HepG2 (cell line): ENCODE data around the gene ST6GALNAC2. TPM values are rescaled to one million over a fixed set of nuclear protein-coding genes. Genes with fewer than 3 reads are reported as not detected.

ENCODE experiments used
- CEBPG ChIP-seq: IDR thresholded peaks from 2 replicates; pipeline ENCODE4 v1.6.1; 2016
- CSRNP1 ChIP-seq: sonication (generic); formaldehyde crosslinking; IDR thresholded peaks from 2 replicates; pipeline ENCODE4 v1.8.1; 2023; ENCODE audit warnings: mild to moderate bottlenecking, missing genetic modification reagents
- DDIT3 ChIP-seq: sonication (generic); formaldehyde crosslinking; IDR thresholded peaks from 2 replicates; pipeline ENCODE4 v1.4.0; 2020; ENCODE audit warnings: mild to moderate bottlenecking, missing genetic modification reagents
- ELF1 ChIP-seq: sonication (generic); formaldehyde crosslinking; IDR thresholded peaks from 2 replicates; pipeline ENCODE4 v1.4.0; 2020; ENCODE audit warnings: missing genetic modification reagents
- GATA4 ChIP-seq: sonication (generic); IDR thresholded peaks from 2 replicates; pipeline ENCODE4 v1.6.1; 2016; ENCODE audit warnings: antibody characterized with exemption, low read depth, borderline replicate concordance
- HNRNPH1 ChIP-seq: fragments of 200-400 bp; formaldehyde crosslinking; optimal IDR thresholded peaks from 2 replicates; pipeline ENCODE3; 2017; ENCODE audit warnings: mild to moderate bottlenecking, low read depth, low read length
- JUN ChIP-seq: sonication (generic); formaldehyde crosslinking; IDR thresholded peaks from 2 replicates; pipeline ENCODE4 v1.4.0; 2020; ENCODE audit warnings: mild to moderate bottlenecking, missing genetic modification reagents
- MAZ ChIP-seq, 2 experiments: sonication (generic) in 1 of 2; formaldehyde crosslinking in 1 of 2; IDR thresholded peaks; 2 replicates each; pipeline versions ENCODE4 v1.5.0 to v1.6.1; 2012 to 2020; ENCODE audit warnings: low read depth in 2 of 2, mild to moderate bottlenecking in 2 of 2, borderline replicate concordance in 1 of 2, improper control_type of control experiment in 1 of 2, low read length in 1 of 2, missing genetic modification reagents in 1 of 2, moderate library complexity in 1 of 2
- MBD4 ChIP-seq: IDR thresholded peaks from 2 replicates; pipeline ENCODE4 v1.6.1; 2012; ENCODE audit warnings: low read length, inconsistent platforms, borderline replicate concordance
- MIXL1 ChIP-seq: IDR thresholded peaks from 2 replicates; pipeline ENCODE4 v1.6.1; 2016
- SNAPC2 ChIP-seq: sonication (generic); formaldehyde crosslinking; IDR thresholded peaks from 2 replicates; pipeline ENCODE4 v1.8.1; 2022; ENCODE audit warnings: mild to moderate bottlenecking, missing genetic modification reagents
- SP4 ChIP-seq: sonication (generic); formaldehyde crosslinking; IDR thresholded peaks from 2 replicates; pipeline ENCODE4 v1.8.1; 2023; ENCODE audit warnings: mild to moderate bottlenecking, missing genetic modification reagents
- STAG1 ChIP-seq: sonication (generic); formaldehyde crosslinking; IDR thresholded peaks from 2 replicates; pipeline ENCODE4 v1.4.0; 2020; ENCODE audit warnings: missing genetic modification reagents
- TBL1XR1 ChIP-seq: fragments of 150-350 bp; IDR thresholded peaks from 2 replicates; pipeline ENCODE4 v1.6.1; 2014; ENCODE audit warnings: borderline replicate concordance, low read length; ENCODE audit not compliant: partially characterized antibody
- ZMYM2 ChIP-seq: sonication (generic); formaldehyde crosslinking; IDR thresholded peaks from 2 replicates; pipeline ENCODE4 v1.8.0; 2022; ENCODE audit warnings: mild to moderate bottlenecking, missing genetic modification reagents
- ZNF280D ChIP-seq: sonication (generic); formaldehyde crosslinking; IDR thresholded peaks from 2 replicates; pipeline ENCODE4 v1.5.1; 2020; ENCODE audit warnings: mild to moderate bottlenecking, missing genetic modification reagents
- ZNF496 ChIP-seq: sonication (generic); formaldehyde crosslinking; IDR thresholded peaks from 2 replicates; pipeline ENCODE4 v1.8.1; 2023; ENCODE audit warnings: mild to moderate bottlenecking, moderate library complexity, missing genetic modification reagents; ENCODE audit not compliant: insufficient replicate concordance
- ZNF639 ChIP-seq: conservative IDR thresholded peaks from 2 replicates; pipeline ENCODE4 v1.6.1; 2018; ENCODE audit warnings: missing genetic modification reagents
- ZNF644 ChIP-seq: IDR thresholded peaks from 2 replicates; pipeline ENCODE4 v1.6.1; 2016; ENCODE audit warnings: low read depth
- ZNF724P ChIP-seq: sonication (generic); formaldehyde crosslinking; IDR thresholded peaks from 2 replicates; pipeline ENCODE4 v1.8.0; 2022; ENCODE audit warnings: missing genetic modification reagents, borderline replicate concordance
- ZSCAN25 ChIP-seq: sonication (generic); formaldehyde crosslinking; IDR thresholded peaks from 2 replicates; pipeline ENCODE4 v1.8.0; 2022; ENCODE audit warnings: mild to moderate bottlenecking, missing genetic modification reagents
- polyA plus RNA-seq, 8 experiments: library from polyadenylated mRNA; depleted of rRNA in 3 of 8; stranded (reverse) in 7 of 8; unstranded in 1 of 8; fragments of >200 nt; fragmentation: Illumina TruSeq in 4 of 8; extraction: Trizol in 4 of 8; gene quantifications; 2 replicates each; pipeline versions ENCODE4 v1.2.1 to v1.2.3, GENCODE V29; 2011 to 2016; ENCODE audit warnings: low read depth in 4 of 8, missing spikeins in 1 of 8, mixed read lengths in 1 of 8; ENCODE audit not compliant: insufficient read depth in 1 of 8
- total RNA-seq, 5 experiments: library from RNA; depleted of rRNA; stranded (reverse); fragments of >200 nt; fragmentation: Illumina TruSeq; extraction: Trizol; gene quantifications; 2 replicates each; pipeline ENCODE4 v1.2.3, GENCODE V29; 2016; ENCODE audit warnings: low read depth in 1 of 5

The ST6GALNAC2 gene
- total and polyA plus RNA-seq, 2 of the 13 experiments (the other 11 are each of a cell fraction or from before 2014, with no cell fraction given) = 0.12 to 0.49 TPM

GRCh38 chr17:76524598-76525512, 60.8 kb downstream of the ST6GALNAC2 start (continued):
- TF ChIP-seq ZNF280D (peak; percentile 72), CEBPG (CRISPR knock-in tag) (no peak), ZSCAN25 (CRISPR knock-in tag) (peak; percentile 15; the same call in 1 of the 2 replicates), ZNF724P (CRISPR knock-in tag) (no peak), CSRNP1 (no peak), MAZ (IDR thresholded peaks at IDR 0.05; ENCODE audit: borderline replicate concordance, low read depth, low read length) (no peak), MAZ (CRISPR knock-in tag; IDR thresholded peaks at IDR 0.05; ENCODE audit: low read depth) (no peak), ELF1 (no peak), MBD4 (no peak), STAG1 (CRISPR knock-in tag) (no peak), MIXL1 (CRISPR knock-in tag) (no peak; the same call in none of the 2 replicates), ZNF644 (CRISPR knock-in tag) (0 out of 2 replicates have a peak, but pooled peaks have one; percentile 10), ZNF496 (CRISPR knock-in tag) (no peak), SP4 (CRISPR knock-in tag) (peak; percentile 66; the same call in 1 of the 2 replicates), ZNF639 (CRISPR knock-in tag) (no peak), SNAPC2 (CRISPR knock-in tag) (no peak), JUN (CRISPR knock-in tag) (no peak), TBL1XR1 (no peak), ZMYM2 (CRISPR knock-in tag) (peak; percentile 77), GATA4 (no peak), DDIT3 (CRISPR knock-in tag) (no peak), HNRNPH1 (no peak)
